ENCODE data around the gene ZBTB33.

The ZBTB33 gene

GRCh38 chrX:120301497-120301896, 50.9 kb downstream of the ZBTB33 start:
- H3K4me2 ChIP-seq (ENCODE audit: low read length) = no peak overlapping the region
- no peaks in the 10 kb centered on the region for H3K36me3 ChIP-seq (ENCODE audit: control insufficient read depth, insufficient read depth, low read length)
- no peaks in the 10 kb centered on the region for H3K9me3 ChIP-seq (ENCODE audit: control insufficient read depth, low read length)
- H3K4me3 ChIP-seq (ENCODE audit: low read depth, low read length) = no peak overlapping the region
- no peak for TF ChIP-seq CTCF (IDR thresholded peaks at IDR 0.05)
- no peak overlapping the region for H3K9ac ChIP-seq
- H3K27me3 ChIP-seq (ENCODE audit: control insufficient read depth, insufficient read depth, low read length) = no peaks in the 10 kb centered on the region
- no peak overlapping the region for H3K27ac ChIP-seq
- H3K79me2 ChIP-seq = no peaks in the 10 kb centered on the region
- H3K4me1 ChIP-seq = peaks cover 2% of the 10 kb centered on the region
- H2AFZ ChIP-seq = no peak overlapping the region

GRCh38 chrX:120301960-120302359, 51.3 kb downstream of the ZBTB33 start:
- no peak overlapping the region for H3K9ac ChIP-seq
- H3K79me2 ChIP-seq = no peaks in the 10 kb centered on the region
- H3K36me3 ChIP-seq (ENCODE audit: control insufficient read depth, insufficient read depth, low read length) = no peaks in the 10 kb centered on the region
- no peak for TF ChIP-seq CTCF (IDR thresholded peaks at IDR 0.05)
- peaks cover 2% of the 10 kb centered on the region for H3K4me1 ChIP-seq
- H2AFZ ChIP-seq = peak overlapping the region; percentile 62
- no peaks in the 10 kb centered on the region for H3K27me3 ChIP-seq (ENCODE audit: control insufficient read depth, insufficient read depth, low read length)
- no peak overlapping the region for H3K4me2 ChIP-seq (ENCODE audit: low read length)
- H3K4me3 ChIP-seq (ENCODE audit: low read depth, low read length) = no peak overlapping the region
- H3K27ac ChIP-seq = peak overlapping the region; percentile 24
- H3K9me3 ChIP-seq (ENCODE audit: control insufficient read depth, low read length) = no peaks in the 10 kb centered on the region

- Histone ChIP-seq H3K79me2 (no peaks in the 10 kb centered on the region), H3K9ac (no peak overlapping the region), H3K4me2 (ENCODE audit: low read length) (no peak overlapping the region), H3K27me3 (ENCODE audit: control insufficient read depth, insufficient read depth, low read length) (no peaks in the 10 kb centered on the region), H2AFZ (peak overlapping the region; percentile 62), H3K4me1 (peaks cover 2% of the 10 kb centered on the region), H3K9me3 (ENCODE audit: control insufficient read depth, low read length) (no peaks in the 10 kb centered on the region), H3K27ac (peak overlapping the region; percentile 24), H3K4me3 (ENCODE audit: low read depth, low read length) (no peak overlapping the region), H3K36me3 (ENCODE audit: control insufficient read depth, insufficient read depth, low read length) (no peaks in the 10 kb centered on the region)
- no peak for TF ChIP-seq CTCF (IDR thresholded peaks at IDR 0.05)
These were observed 51.8 kb downstream of the ZBTB33 start for GRCh38 chrX:120302434-120302833.

- Histone ChIP-seq H3K4me2 (ENCODE audit: low read length) (no peak overlapping the region), H3K9ac (no peak overlapping the region), H3K27ac (no peak overlapping the region), H3K36me3 (ENCODE audit: control insufficient read depth, insufficient read depth, low read length) (no peaks in the 10 kb centered on the region), H3K9me3 (ENCODE audit: control insufficient read depth, low read length) (no peaks in the 10 kb centered on the region), H3K4me3 (ENCODE audit: low read depth, low read length) (no peak overlapping the region), H3K27me3 (ENCODE audit: control insufficient read depth, insufficient read depth, low read length) (no peaks in the 10 kb centered on the region), H2AFZ (no peak overlapping the region), H3K79me2 (no peaks in the 10 kb centered on the region), H3K4me1 (peaks cover 2% of the 10 kb centered on the region)
- TF ChIP-seq CTCF (IDR thresholded peaks at IDR 0.05) = no peak
These were observed 53.6 kb downstream of the ZBTB33 start for GRCh38 chrX:120304256-120304655.

GRCh38 chrX:120305531-120306141, 55.0 kb downstream of the ZBTB33 start:
- peaks cover 9% of the 10 kb centered on the region for H3K4me1 ChIP-seq

More at GRCh38 chrX:120305531-120306141, 55.0 kb downstream of the ZBTB33 start:
- Histone ChIP-seq H3K79me2 (no peaks in the 10 kb centered on the region), H3K9me3 (ENCODE audit: control insufficient read depth, low read length) (no peaks in the 10 kb centered on the region), H3K27me3 (ENCODE audit: control insufficient read depth, insufficient read depth, low read length) (no peaks in the 10 kb centered on the region), H3K4me3 (ENCODE audit: low read depth, low read length) (no peak overlapping the region), H3K4me2 (ENCODE audit: low read length) (no peak overlapping the region), H3K9ac (no peak overlapping the region), H2AFZ (no peak overlapping the region), H3K36me3 (ENCODE audit: control insufficient read depth, insufficient read depth, low read length) (no peaks in the 10 kb centered on the region), H3K27ac (no peak overlapping the region)
- TF ChIP-seq CTCF (IDR thresholded peaks at IDR 0.05) = no peak
